NCI-H1417 (cell line): ENCODE results near the gene TLX1.
"Not testable (repeated sequence)": the region's sequence is repeated elsewhere in the genome, so short reads cannot be mapped to it uniquely, and the experiment has no call there.

Experiments used
- DNase-seq, 3 experiments: peaks; one replicate each; lab custom pipeline; 2025; lab: John Stamatoyannopoulos, UW

The TLX1 gene

DNA sequence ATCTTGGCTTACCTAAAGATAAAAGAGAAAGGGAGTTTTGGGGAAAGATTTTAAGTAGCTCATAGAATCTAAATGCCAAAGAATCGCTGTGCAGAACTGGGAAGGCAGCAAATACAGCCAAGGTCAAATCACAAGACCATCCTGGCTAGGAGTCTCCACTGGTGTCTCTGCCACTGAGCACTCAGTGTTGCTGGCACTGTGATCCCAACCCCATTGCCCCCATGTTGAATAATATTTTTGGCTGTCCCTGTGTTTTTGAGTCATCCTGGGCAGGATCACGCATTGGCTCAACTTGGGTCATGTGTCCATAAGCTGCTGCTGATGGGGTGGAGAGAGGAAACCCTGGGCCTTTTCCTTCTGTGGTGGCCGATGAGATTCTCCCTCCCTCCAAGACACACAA, 21.2 kb downstream of the TLX1 start:
- DNase-seq = no peak

DNA sequence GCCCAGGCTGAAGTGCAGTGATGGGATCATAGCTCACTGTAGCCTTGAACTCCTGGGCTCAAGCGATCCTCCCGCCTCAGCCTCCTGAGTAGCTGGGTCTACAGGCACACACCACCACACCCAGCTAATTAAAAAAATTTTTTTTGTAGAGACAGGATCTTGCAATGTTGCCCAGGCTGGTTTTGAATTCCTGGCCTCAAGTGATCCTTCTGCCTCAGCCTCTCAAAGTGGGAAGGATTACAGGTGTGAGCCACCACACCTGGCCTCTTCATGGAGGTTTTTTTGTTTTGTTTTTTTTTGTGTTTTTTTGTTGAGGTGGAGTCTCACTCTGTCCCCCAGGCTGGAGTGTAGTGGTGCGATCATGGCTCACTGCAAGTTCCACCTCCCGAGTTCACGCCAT, 23.4 kb downstream of the TLX1 start:
- not testable (repeated sequence) for DNase-seq

DNA sequence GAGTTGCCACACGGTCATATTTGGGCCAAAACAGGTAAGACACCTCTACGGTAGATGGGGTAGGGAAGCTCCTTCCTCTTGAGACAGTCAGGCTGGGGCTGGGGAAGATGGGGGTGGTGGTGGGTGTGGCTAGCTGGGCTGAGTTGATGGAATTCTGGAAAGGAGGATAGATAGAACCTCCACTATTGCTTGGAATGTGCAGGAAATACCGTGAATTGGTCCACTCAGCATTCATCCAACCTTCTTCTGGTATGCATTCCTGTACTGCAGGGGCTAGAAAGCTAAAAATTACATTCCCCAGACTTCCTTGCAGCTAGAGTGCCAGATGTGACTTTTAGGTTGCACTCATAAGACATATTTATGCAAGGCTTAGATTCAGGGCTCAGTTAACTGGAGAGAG, 24.8 kb downstream of the TLX1 start:
- DNase-seq = no peak

DNA sequence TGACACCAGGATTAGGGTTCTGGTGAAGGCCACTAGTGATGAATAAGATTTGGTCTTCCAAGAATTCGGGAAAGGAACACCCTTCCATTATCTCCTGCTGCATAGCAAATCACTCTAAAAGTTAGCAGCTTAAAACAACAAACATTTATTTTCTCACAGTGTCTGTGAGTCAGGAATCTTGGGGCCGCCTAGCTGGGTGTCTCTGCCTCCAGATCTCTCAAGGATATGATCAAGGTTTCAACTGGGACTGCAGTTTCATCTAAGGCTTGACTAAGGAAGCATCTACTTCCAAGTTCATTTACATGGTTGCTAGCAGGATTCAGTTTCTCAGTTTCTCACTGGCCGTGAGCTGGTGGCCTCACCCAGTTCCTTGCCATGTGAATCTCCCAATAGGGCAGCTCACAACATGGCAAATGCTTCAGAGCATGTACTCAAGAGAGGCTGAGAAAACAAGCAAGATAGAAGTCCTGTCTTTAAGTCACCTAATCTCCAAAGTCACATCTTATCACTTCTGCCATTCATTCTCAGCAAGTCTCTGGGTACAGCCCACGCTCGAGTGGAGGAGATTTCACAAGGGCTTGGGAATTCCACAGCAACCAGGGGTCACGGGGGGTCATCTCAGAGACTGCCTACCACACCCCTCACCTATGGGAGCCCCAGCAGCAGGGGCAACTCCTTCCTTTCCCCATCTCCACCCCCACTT, 26.8 kb downstream of the TLX1 start:
- DNase-seq = no peak

DNA sequence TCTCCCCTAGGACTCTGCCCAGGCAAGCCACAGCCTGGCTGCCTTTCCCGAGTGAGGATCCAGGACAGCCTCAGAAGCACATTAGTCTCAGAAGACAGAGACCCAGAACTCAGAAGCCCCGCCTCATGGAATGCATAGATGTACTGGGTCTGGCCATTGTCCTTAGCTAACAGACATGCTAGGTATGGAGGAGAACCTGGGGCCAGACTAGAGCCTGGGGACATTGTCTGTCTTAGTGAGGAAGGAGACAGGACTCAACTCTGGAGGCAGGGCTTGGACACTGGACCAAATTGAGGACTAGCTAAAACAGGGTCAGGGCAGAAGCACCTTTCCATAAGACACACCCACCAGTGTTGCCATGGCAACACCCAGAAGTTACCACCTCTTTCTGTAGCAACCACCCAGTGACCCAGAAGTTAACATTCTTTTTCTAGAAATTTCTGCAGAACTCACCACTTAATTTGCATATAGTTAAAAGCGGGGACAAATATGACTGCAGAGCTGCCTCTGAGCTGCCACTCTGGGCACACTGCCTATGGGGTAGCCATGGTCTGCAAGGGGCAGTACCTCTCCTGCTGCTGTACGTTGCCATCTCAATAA, 27.5 kb downstream of the TLX1 start:
- DNase-seq = no peak

DNA sequence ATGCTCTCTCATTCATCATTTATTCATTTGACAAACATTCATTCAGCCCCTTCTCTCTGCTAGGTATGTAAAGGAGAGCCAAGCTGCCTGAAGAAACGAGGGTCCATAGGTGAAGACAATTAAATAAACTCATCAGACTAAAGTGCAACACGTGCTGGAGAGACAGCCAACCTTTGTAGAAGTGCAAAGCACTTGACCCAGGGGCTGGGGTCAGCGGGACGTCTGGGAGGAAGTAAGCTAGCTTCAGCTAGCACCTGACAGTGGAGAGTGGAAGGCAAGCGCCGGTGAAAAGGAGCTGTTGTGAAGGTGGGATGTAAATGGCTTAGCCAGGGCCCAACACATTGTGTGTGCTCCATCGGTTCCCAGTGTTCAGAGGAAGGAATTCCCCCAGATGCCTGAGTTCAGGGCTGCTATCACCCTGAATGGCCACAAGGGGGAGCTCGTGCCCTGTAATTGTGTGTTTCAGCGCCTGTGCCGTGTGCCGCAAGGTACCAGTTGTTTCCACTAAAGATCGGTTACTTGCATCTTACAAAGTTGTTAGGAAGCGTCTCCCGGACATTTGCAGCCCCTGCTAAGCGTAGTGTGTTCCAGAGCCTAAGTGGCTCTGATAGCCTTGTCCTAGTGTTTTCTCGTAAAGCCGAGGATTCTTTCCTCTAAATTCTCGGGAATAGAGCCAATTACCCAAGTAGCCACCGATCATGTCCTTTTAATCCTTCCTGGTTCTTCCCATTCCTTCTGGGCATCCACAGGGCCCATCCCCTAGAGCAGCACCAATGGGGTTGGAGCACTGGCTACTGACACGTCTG, 30.6 kb downstream of the TLX1 start:
- DNase-seq = peak; percentile 54 to 81 (median 74)

DNA sequence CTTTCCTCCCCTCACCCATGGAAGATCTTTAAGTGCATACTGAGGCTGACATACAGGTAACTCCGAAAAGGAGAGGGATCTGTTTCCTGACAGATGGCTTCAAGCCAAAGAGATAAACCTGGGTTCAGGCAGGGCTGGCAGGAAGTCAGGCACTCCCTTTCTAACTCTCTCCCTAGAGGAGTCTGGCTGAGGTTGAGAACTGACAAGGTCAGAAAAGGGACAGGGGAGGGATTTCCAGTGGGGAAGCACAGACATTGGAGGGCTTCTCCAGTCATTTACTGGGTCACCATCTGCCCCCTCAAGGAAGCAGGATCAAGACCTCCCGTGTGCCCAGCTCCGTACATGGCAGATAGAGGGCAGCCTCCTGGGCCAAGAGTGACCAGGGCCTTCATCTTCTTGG, 31.6 kb downstream of the TLX1 start:
- DNase-seq = peak in 1 of 3 experiments; percentile 23

DNA sequence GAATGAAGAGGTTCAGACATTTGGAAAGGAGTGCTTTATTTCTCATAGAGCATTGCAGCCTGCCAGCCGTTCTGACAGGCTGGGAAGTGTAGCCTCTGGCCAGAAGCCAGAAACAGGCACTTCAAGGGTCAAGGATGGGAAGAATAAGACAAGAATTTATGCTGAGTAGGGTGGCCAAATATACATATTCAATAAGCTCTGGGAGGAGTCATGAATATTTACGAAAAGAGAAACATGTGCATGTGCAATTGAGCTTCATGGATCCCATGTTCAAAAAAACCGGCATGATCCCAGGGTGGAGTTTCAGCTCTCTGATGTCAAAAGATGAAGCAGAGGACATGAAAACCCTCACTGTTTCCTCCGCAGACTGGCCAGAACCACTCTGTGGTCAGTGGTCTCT, 32.9 kb downstream of the TLX1 start:
- peak in 1 of 3 experiments; percentile 3 for DNase-seq

DNA sequence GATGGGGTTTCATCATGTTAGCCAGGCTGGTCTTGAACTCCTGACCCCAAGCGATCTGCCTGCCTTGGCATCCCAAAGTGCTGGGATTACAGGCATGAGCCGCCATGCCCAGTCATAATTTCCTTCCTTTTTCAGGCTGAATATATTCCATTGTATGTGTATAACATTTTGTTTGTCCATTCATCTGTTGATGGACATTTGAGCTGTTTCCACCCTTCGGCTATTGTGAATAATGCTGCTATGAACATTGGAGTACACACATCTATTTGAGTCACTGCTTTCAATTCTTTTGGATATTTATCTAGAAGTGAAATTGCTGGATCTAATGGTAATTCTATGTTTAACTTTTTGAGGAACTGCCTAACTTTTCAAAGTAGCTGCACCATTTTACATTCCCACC, 34.6 kb downstream of the TLX1 start:
- no peak for DNase-seq

DNA sequence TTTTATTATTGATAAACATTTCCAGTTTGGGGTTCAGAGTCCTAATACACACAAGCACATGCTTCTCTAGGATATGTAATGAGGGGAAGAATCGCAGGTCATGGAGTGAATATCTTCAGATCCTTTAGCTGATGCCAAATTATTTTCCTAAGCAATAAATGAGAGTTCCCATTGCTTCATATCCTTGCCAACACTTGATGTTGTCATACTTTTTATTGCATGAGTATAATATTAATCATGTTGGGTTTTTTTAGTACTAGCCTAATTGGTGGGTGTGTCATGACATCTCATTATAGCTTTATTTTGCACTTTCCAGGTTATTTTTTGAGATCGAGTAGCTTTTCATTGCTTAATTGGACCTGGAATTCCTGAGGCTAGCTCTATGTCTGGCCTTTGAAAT, 35.3 kb downstream of the TLX1 start:
- no peak for DNase-seq

DNA sequence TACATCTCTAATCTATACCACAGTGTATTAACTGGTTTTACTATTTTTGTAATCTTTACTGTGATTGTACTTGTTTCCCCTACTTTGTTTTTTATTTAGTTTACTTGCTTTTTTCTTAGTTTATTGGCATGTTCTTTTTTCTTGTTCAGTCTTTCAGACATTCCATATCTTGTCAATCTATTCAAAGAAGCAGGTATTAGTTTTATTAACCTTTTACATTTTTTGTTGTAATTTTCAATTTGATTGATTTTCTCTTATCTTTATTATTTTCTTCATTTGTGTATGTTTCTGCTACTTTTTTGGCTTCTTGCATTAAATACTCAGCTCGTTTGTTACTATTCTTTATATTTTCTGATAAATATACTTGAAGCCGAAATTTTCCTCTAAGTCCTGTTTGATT, 41.6 kb downstream of the TLX1 start:
- DNase-seq = no peak

DNA sequence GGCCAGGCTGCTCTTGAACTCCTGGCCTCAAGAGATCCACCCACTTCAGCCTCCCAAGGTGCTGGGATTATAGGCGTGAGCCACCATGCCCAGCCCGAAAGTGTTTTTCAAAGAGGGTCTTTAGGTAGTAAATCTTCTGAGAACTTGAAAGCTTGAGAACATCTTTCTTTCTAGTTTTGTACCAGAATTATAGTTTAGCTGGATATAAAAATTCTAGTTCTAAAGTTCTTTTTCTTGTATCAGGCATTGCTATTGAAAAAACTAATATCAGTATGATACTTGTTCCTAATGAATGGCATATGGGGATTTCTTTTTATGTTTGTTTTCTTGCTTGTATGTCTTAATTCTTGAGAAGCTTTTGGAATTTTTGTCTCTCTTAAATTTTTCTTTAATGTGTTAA, 43.2 kb downstream of the TLX1 start:
- no peak for DNase-seq

DNA sequence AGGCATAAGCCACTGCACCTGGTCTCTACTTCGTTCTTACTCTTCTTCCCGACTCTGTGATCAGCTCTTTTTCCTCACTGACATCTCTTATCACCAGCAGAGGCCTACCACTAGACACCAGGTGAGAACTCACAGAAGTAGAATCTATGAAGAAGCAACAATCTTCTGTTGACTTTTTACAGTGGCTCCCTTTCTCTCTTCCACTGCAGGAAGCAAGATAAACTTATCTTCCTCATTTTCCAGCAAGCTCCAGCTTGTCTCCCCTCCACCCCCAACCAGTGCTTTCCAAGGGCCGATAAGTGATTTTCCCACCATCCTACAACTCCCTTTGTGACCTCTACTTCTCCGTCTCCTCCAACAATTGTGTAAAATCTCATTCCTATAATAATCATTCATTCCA, 45.5 kb downstream of the TLX1 start:
- DNase-seq = no peak

DNA sequence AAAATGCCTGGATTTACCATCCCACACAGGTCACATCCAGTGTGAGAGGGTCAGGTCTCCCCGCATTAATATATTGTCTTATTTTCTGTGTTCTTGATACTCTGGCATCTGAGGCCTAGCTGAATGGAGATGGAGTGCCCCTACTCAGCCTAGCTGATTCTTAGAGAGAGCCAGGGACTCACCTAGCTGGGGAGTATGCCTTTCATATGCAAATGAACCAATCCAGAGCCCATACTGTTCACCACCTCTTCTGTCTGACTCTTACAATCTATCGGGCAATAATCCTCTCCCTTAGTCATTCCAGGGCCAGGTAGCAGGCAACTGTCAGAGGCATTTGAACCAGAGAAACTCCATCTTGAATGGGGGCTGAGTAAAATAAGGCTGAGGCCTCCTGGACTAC, 51.8 kb downstream of the TLX1 start:
- peak in 2 of 3 experiments; percentile 1 to 8 for DNase-seq

DNA sequence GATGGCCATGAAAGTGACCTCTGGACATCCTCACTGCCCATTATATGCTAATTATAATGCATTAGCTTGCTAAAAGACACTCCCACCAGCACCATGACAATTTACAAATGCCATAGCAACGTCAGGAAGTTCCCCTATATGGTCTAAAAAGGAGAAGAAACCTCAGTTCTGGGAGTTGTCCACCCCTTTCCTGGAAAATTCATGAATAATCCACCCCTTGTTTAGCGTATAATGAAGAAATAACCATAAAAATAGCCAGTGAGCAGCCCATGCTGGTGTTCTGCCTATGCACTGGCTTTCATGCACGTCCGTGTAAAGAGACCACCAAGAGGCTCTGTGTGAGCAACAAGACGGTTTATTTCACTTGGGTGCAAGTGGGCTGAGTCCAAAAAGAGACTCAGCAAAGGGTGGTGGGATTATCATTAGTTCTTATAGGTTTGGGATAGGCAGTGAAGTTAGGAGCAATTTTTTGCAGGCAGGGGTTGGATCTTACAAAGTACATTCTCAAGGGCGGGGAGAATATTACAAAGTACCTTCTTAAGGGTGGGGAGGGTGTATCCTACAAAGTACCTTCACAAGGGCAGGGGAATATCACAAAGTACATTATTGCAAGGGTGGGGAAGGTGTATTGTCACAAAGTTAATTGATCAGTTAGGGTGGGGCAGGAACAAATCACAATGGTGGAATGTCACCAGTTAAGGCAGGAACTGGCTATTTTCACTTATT, 52.5 kb downstream of the TLX1 start:
- DNase-seq = no peak
